Astrocyte of the spinal cord (primary cell): ENCODE data around the gene SP6.

Source experiments
- DNase-seq: peaks from one replicate; pipeline ENCODE4 v3.0.0; 2011; ENCODE audit warnings: low read depth, low spot score
- H3K4me3 ChIP-seq: 2 replicates; pipeline ENCODE4 v1.5.1; 2011; ENCODE audit warnings: low read depth, mild to moderate bottlenecking, low read length, moderate library complexity
- CTCF ChIP-seq: IDR thresholded peaks from 2 replicates; pipeline ENCODE4 v1.5.1; 2012; ENCODE audit warnings: low read depth, mild to moderate bottlenecking, low read length, inconsistent platforms
- in situ Hi-C: cut with HindIII; loops from 2 replicates; pipeline ENCODE4 v1.10.0; 2017; ENCODE audit warnings: low sequenced_read_pairs

Gene SP6

DNA sequence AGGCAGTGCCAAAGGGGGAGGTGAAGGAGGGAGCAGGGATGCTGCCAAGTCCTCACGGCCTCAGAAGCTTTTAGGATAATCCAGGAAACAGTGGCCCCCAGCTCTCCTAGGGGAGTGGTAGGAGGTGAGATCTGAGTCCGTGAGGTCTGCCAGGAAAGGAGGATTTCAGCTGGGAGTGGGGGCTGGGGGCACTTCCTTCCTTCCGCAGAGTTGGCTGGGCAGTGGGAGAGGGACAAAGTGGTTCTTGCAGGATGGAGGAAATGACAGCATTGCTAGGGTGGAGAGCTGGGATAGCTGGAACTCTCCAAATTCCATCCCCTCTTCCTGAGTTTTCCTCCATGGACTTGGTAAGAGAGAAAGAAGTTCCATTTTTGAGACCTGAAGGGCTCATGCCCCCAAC lies 4.8 kb upstream of the SP6 start:
- DNase-seq: no peak
- H3K4me3 ChIP-seq: no peak overlapping the region
- TF ChIP-seq CTCF: no peak
- in situ Hi-C loops: no loop called here

GRCh38 chr17:47853616-47854015 lies 2.7 kb upstream of the SP6 start:
- H3K4me3 ChIP-seq: no peak overlapping the region
- no peak for TF ChIP-seq CTCF
- no peak for DNase-seq
- in situ Hi-C loops: no loop called here

GRCh38 chr17:47852113-47852949 lies 1.4 kb upstream of the SP6 start:
- no peak for DNase-seq
- in situ Hi-C loops: no loop called here
- TF ChIP-seq CTCF: no peak
- no peak overlapping the region for H3K4me3 ChIP-seq

DNA sequence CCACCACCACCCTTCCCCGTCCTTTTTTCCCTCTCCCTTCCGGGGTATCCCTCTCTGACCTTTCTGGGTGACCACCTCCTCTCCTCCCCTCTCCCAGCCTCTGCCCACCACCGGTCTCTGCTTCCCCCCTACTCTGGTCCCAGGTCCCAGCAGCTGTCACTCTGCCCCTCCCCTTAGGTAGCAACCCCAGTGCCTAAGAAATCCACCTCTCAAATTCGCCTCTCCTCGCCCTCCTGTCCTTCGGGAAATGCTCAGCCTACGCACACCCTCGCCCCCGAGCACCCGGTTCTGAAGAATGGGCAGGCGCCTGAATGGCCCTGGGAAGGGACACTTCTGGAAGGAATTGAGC lies 775 bp upstream of the SP6 start:
- TF ChIP-seq CTCF: no peak
- in situ Hi-C loops: no loop called here
- no peak overlapping the region for H3K4me3 ChIP-seq

GRCh38 chr17:47850373-47850691 lies 631 bp downstream of the SP6 start:
- no peak for TF ChIP-seq CTCF
- no peak for DNase-seq
- in situ Hi-C loops: no loop called here

More for the DNA sequence above, 775 bp upstream of the SP6 start:
- no peak for DNase-seq

GRCh38 chr17:47848198-47848513 lies 2.8 kb downstream of the SP6 start:
- H3K4me3 ChIP-seq: no peak overlapping the region
- TF ChIP-seq CTCF: no peak
- in situ Hi-C loops: no loop called here

More at GRCh38 chr17:47850373-47850691, 631 bp downstream of the SP6 start:
- no peak overlapping the region for H3K4me3 ChIP-seq

More at GRCh38 chr17:47848198-47848513, 2.8 kb downstream of the SP6 start:
- no peak for DNase-seq
